Measurements from ENCODE around the gene SLC24A4.
A peak's percentile ranks its signal among the peaks of the same experiment; 100 is the strongest.

The SLC24A4 gene

DNA sequence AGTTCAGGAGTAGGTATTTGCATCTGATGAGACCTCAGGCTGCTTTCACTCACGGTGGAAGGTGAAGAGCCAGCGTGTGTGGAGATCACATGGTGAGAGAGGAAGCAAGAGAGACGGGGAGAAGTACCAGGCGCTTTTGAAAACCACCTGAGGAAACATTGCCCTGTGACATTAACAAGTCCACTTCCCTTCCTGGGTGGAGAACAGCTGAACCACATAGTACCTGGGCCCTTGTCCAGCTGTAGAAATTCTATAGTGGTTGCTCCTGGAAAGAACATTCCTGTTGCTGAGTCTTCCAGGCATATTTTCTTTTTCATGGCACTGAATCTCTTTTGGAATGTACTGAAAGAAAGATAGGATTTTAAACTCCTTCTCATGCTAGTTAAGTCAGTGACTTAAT is 103.3 kb downstream of the SLC24A4 start:
- H3K4me1 ChIP-seq (ENCODE audit: control insufficient read depth, insufficient read depth, low read length) = peaks cover 19% of the 10 kb centered on the region
- no peak overlapping the region for H3K9ac ChIP-seq (ENCODE audit: low read length)
- H3K9me3 ChIP-seq (ENCODE audit: control insufficient read depth, low read length) = peaks cover 20% of the 10 kb centered on the region
- H3K27me3 ChIP-seq (replicated peaks; ENCODE audit: control insufficient read depth, insufficient read depth, low read length) = peaks cover 4% of the 10 kb centered on the region
- H3K36me3 ChIP-seq (ENCODE audit: control insufficient read depth, insufficient read depth, low read length, severe bottlenecking) = no peaks in the 10 kb centered on the region
- DNase-seq (ENCODE audit: low read depth) = peak; percentile 60
- no peak overlapping the region for H3K4me3 ChIP-seq (ENCODE audit: low read length)

DNA sequence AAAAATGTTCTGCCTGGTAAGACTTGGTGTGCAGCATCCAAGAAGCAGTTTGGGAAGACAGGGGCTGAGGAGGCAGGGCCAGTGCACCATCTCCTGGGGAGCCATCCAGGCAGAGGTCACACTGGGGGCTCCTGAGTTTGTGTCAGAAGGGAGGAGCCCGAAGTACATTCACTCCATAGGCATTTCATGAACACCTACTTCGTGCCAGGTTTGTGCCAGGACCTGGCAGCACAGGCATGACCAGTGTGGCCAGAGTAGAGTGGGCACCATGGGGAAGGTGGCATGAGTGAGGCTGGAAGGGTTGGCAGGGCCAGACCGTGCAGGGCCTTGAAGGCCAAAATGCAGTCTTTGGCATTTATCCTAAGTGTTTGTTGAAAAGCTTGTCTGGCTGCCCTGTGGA is 104.1 kb downstream of the SLC24A4 start:
- H3K27me3 ChIP-seq (replicated peaks; ENCODE audit: control insufficient read depth, insufficient read depth, low read length) = peaks cover 8% of the 10 kb centered on the region
- no peak overlapping the region for H3K9ac ChIP-seq (ENCODE audit: low read length)
- H3K4me1 ChIP-seq (ENCODE audit: control insufficient read depth, insufficient read depth, low read length) = peaks cover 15% of the 10 kb centered on the region
- no peak for DNase-seq (ENCODE audit: low read depth)
- H3K4me3 ChIP-seq (ENCODE audit: low read length) = no peak overlapping the region
- H3K9me3 ChIP-seq (ENCODE audit: control insufficient read depth, low read length) = peaks cover 20% of the 10 kb centered on the region
- H3K36me3 ChIP-seq (ENCODE audit: control insufficient read depth, insufficient read depth, low read length, severe bottlenecking) = no peaks in the 10 kb centered on the region

- H3K9ac ChIP-seq (ENCODE audit: low read length) = no peak overlapping the region
- no peak overlapping the region for H3K4me3 ChIP-seq (ENCODE audit: low read length)
- peaks cover 10% of the 10 kb centered on the region for H3K4me1 ChIP-seq (ENCODE audit: control insufficient read depth, insufficient read depth, low read length)
- peaks cover 8% of the 10 kb centered on the region for H3K27me3 ChIP-seq (replicated peaks; ENCODE audit: control insufficient read depth, insufficient read depth, low read length)
- no peaks in the 10 kb centered on the region for H3K36me3 ChIP-seq (ENCODE audit: control insufficient read depth, insufficient read depth, low read length, severe bottlenecking)
- no peak for DNase-seq (ENCODE audit: low read depth)
- H3K9me3 ChIP-seq (ENCODE audit: control insufficient read depth, low read length) = peaks cover 10% of the 10 kb centered on the region
These were observed 107.7 kb downstream of the SLC24A4 start for GRCh38 chr14:92430686-92431085.

- Histone ChIP-seq H3K4me3 (ENCODE audit: low read length) (no peak overlapping the region), H3K27me3 (replicated peaks; ENCODE audit: control insufficient read depth, insufficient read depth, low read length) (peaks cover 8% of the 10 kb centered on the region), H3K9me3 (ENCODE audit: control insufficient read depth, low read length) (peaks cover 10% of the 10 kb centered on the region), H3K36me3 (ENCODE audit: control insufficient read depth, insufficient read depth, low read length, severe bottlenecking) (no peaks in the 10 kb centered on the region), H3K4me1 (ENCODE audit: control insufficient read depth, insufficient read depth, low read length) (peaks cover 10% of the 10 kb centered on the region), H3K9ac (ENCODE audit: low read length) (no peak overlapping the region)
- DNase-seq (ENCODE audit: low read depth) = no peak
These were observed 108.3 kb downstream of the SLC24A4 start for GRCh38 chr14:92431199-92431725.

- Histone ChIP-seq H3K27me3 (replicated peaks; ENCODE audit: control insufficient read depth, insufficient read depth, low read length) (peaks cover 8% of the 10 kb centered on the region), H3K9me3 (ENCODE audit: control insufficient read depth, low read length) (peaks cover 6% of the 10 kb centered on the region), H3K4me1 (ENCODE audit: control insufficient read depth, insufficient read depth, low read length) (no peaks in the 10 kb centered on the region), H3K9ac (ENCODE audit: low read length) (no peak overlapping the region), H3K4me3 (ENCODE audit: low read length) (no peak overlapping the region), H3K36me3 (ENCODE audit: control insufficient read depth, insufficient read depth, low read length, severe bottlenecking) (no peaks in the 10 kb centered on the region)
- DNase-seq (ENCODE audit: low read depth) = no peak
These were observed 110.4 kb downstream of the SLC24A4 start for GRCh38 chr14:92433407-92433806.

DNA sequence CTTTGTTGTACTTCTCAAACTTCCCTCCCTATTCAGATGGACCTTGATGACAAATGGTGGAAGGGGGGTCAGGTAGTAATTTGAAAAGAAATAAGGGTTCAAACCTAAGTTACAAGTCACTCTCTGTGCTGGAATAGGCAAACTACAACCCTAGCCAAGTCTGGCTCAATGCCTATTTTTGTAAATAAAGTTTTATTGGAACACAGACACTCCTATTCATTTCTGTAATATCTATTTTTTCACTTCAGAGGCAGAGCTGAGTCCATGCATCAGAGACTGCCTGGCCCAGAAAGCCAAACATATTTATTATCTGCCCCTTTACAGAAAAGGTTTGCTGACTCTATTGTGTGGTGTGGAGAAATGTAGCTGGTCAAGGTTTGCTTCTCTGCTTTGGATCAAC is 112.2 kb downstream of the SLC24A4 start:
- Histone ChIP-seq H3K9me3 (ENCODE audit: control insufficient read depth, low read length) (peaks cover 6% of the 10 kb centered on the region), H3K4me1 (ENCODE audit: control insufficient read depth, insufficient read depth, low read length) (no peaks in the 10 kb centered on the region), H3K27me3 (replicated peaks; ENCODE audit: control insufficient read depth, insufficient read depth, low read length) (peaks cover 8% of the 10 kb centered on the region), H3K36me3 (ENCODE audit: control insufficient read depth, insufficient read depth, low read length, severe bottlenecking) (no peaks in the 10 kb centered on the region), H3K4me3 (ENCODE audit: low read length) (no peak overlapping the region), H3K9ac (ENCODE audit: low read length) (no peak overlapping the region)
- DNase-seq (ENCODE audit: low read depth) = no peak

DNA sequence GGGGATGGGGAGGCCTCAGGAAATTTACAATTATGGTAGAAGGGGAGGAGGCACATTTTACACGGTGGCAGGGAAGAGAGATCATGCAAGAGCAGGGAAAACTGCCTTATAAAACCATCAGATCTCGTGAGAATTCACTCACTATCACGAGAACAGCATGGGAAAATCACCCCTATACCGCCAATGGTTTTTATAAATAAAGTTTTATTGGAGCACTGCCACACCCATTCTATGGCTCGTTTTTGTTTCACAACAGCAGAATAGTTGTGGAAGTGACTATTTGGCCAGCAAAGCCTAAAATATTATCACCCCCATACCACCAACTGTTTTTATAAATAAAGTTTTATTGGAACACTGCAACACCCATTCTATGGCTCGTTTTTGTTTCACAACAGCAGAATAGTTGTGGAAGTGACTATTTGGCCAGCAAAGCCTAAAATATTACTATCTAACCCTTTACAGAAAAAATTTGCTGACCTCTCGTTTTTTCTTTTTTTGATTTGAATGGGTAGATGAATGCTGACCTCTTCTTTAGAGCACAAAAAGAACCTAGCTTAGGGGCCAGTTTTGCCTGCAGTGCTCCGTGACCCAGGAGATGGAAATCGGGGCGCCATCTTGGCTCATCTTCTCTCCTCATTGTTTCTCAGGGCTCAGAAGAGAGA is 113.3 kb downstream of the SLC24A4 start:
- no peak for DNase-seq (ENCODE audit: low read depth)
- Histone ChIP-seq H3K9ac (ENCODE audit: low read length) (no peak overlapping the region), H3K36me3 (ENCODE audit: control insufficient read depth, insufficient read depth, low read length, severe bottlenecking) (no peaks in the 10 kb centered on the region), H3K4me1 (ENCODE audit: control insufficient read depth, insufficient read depth, low read length) (no peaks in the 10 kb centered on the region), H3K27me3 (replicated peaks; ENCODE audit: control insufficient read depth, insufficient read depth, low read length) (peaks cover 4% of the 10 kb centered on the region), H3K4me3 (ENCODE audit: low read length) (no peak overlapping the region), H3K9me3 (ENCODE audit: control insufficient read depth, low read length) (peaks cover 6% of the 10 kb centered on the region)

DNA sequence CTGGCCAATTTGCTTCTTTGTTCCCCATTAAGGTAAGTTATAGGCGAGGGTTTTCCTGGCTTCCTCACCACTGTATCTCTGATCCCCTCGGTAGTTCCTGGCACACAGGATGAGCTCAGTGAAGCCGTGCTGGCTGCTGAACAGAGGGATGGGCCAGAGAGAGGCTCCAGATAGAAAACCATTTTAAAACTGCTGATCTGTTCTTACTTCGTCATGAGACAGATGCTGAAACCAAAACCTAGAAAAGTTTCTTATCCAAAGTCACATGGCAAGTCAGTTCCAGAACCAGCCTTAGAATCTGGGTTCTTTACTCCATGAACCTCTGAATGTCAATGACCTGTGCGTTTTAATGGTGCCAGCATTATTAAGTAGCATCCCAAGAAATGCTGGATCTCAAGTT is 114.3 kb downstream of the SLC24A4 start:
- no peaks in the 10 kb centered on the region for H3K4me1 ChIP-seq (ENCODE audit: control insufficient read depth, insufficient read depth, low read length)
- H3K9ac ChIP-seq (ENCODE audit: low read length) = no peak overlapping the region
- H3K27me3 ChIP-seq (replicated peaks; ENCODE audit: control insufficient read depth, insufficient read depth, low read length) = no peaks in the 10 kb centered on the region
- H3K9me3 ChIP-seq (ENCODE audit: control insufficient read depth, low read length) = peaks cover 6% of the 10 kb centered on the region
- no peak for DNase-seq (ENCODE audit: low read depth)
- no peak overlapping the region for H3K4me3 ChIP-seq (ENCODE audit: low read length)
- no peaks in the 10 kb centered on the region for H3K36me3 ChIP-seq (ENCODE audit: control insufficient read depth, insufficient read depth, low read length, severe bottlenecking)

GRCh38 chr14:92437729-92438285 is 114.8 kb downstream of the SLC24A4 start:
- H3K4me1 ChIP-seq (ENCODE audit: control insufficient read depth, insufficient read depth, low read length) = no peaks in the 10 kb centered on the region
- DNase-seq (ENCODE audit: low read depth) = no peak
- no peaks in the 10 kb centered on the region for H3K36me3 ChIP-seq (ENCODE audit: control insufficient read depth, insufficient read depth, low read length, severe bottlenecking)

GRCh38 chr14:92439537-92440344 is 116.8 kb downstream of the SLC24A4 start:
- no peak for DNase-seq (ENCODE audit: low read depth)
- Histone ChIP-seq H3K9ac (ENCODE audit: low read length) (no peak overlapping the region), H3K9me3 (ENCODE audit: control insufficient read depth, low read length) (no peaks in the 10 kb centered on the region), H3K4me1 (ENCODE audit: control insufficient read depth, insufficient read depth, low read length) (no peaks in the 10 kb centered on the region), H3K36me3 (ENCODE audit: control insufficient read depth, insufficient read depth, low read length, severe bottlenecking) (no peaks in the 10 kb centered on the region), H3K27me3 (replicated peaks; ENCODE audit: control insufficient read depth, insufficient read depth, low read length) (no peaks in the 10 kb centered on the region), H3K4me3 (ENCODE audit: low read length) (no peak overlapping the region)

More at GRCh38 chr14:92437729-92438285, 114.8 kb downstream of the SLC24A4 start:
- no peak overlapping the region for H3K4me3 ChIP-seq (ENCODE audit: low read length)
- H3K27me3 ChIP-seq (replicated peaks; ENCODE audit: control insufficient read depth, insufficient read depth, low read length) = no peaks in the 10 kb centered on the region
- H3K9ac ChIP-seq (ENCODE audit: low read length) = no peak overlapping the region
- peaks cover 6% of the 10 kb centered on the region for H3K9me3 ChIP-seq (ENCODE audit: control insufficient read depth, low read length)

GRCh38 chr14:92440345-92441003 is 117.5 kb downstream of the SLC24A4 start:
- DNase-seq (ENCODE audit: low read depth) = no peak
- no peak overlapping the region for H3K4me3 ChIP-seq (ENCODE audit: low read length)
- H3K9ac ChIP-seq (ENCODE audit: low read length) = no peak overlapping the region
- peaks cover 2% of the 10 kb centered on the region for H3K9me3 ChIP-seq (ENCODE audit: control insufficient read depth, low read length)
- no peaks in the 10 kb centered on the region for H3K4me1 ChIP-seq (ENCODE audit: control insufficient read depth, insufficient read depth, low read length)
- no peaks in the 10 kb centered on the region for H3K27me3 ChIP-seq (replicated peaks; ENCODE audit: control insufficient read depth, insufficient read depth, low read length)
- no peaks in the 10 kb centered on the region for H3K36me3 ChIP-seq (ENCODE audit: control insufficient read depth, insufficient read depth, low read length, severe bottlenecking)

All from adipocyte (in vitro differentiated cells).